H9 (cell line): ENCODE results near the gene IDE. TPM values are rescaled to one million over a fixed set of nuclear protein-coding genes. Genes with fewer than 3 reads are reported as not detected.

Experiments used
- DNase-seq: peaks from one replicate; pipeline ENCODE4 v3.0.0-alpha.2; 2017
- H2AFZ ChIP-seq: one replicate; pipeline ENCODE4 v1.6.1; 2013; ENCODE audit warnings: mild to moderate bottlenecking, low read length, control low read depth, moderate library complexity
- H2AK5ac ChIP-seq: 2 replicates; pipeline ENCODE4 v1.6.1; 2013; ENCODE audit warnings: low read length, control low read depth, mixed read lengths; ENCODE audit not compliant: insufficient read length
- H2BK120ac ChIP-seq: one replicate; pipeline ENCODE4 v1.6.1; 2013; ENCODE audit warnings: low read depth, mild to moderate bottlenecking, low read length, control low read depth, inconsistent platforms; ENCODE audit not compliant: poor library complexity, severe bottlenecking
- H2BK12ac ChIP-seq: 2 replicates; pipeline ENCODE4 v1.6.1; 2013; ENCODE audit warnings: low read length, control low read depth, mixed read lengths, low read depth; ENCODE audit not compliant: insufficient read length
- H2BK15ac ChIP-seq: 2 replicates; pipeline ENCODE4 v1.6.1; 2013; ENCODE audit warnings: low read depth, low read length, control low read depth
- H2BK20ac ChIP-seq: one replicate; pipeline ENCODE4 v1.6.1; 2013; ENCODE audit warnings: low read depth, mild to moderate bottlenecking, low read length, control low read depth, inconsistent platforms; ENCODE audit not compliant: poor library complexity, severe bottlenecking
- H2BK5ac ChIP-seq: 2 replicates; pipeline ENCODE4 v1.6.1; 2013; ENCODE audit warnings: low read length, control low read depth, mixed read lengths; ENCODE audit not compliant: insufficient read length
- H3K14ac ChIP-seq: 2 replicates; pipeline ENCODE4 v1.6.1; 2013; ENCODE audit warnings: low read length, control low read depth; ENCODE audit not compliant: insufficient read depth
- H3K18ac ChIP-seq: 2 replicates; pipeline ENCODE4 v1.6.1; 2013; ENCODE audit warnings: low read depth, mild to moderate bottlenecking, mixed read lengths, low read length, control low read depth; ENCODE audit not compliant: insufficient read length
- H3K23ac ChIP-seq: 2 replicates; pipeline ENCODE4 v1.6.1; 2013; ENCODE audit warnings: low read length, control low read depth, mixed read lengths, low read depth; ENCODE audit not compliant: insufficient read length
- H3K23me2 ChIP-seq: 2 replicates; pipeline ENCODE4 v1.6.1; 2013; ENCODE audit warnings: low read depth, mild to moderate bottlenecking, mixed read lengths, low read length, control low read depth; ENCODE audit not compliant: insufficient read length, poor library complexity, severe bottlenecking
- H3K27ac ChIP-seq: 2 replicates; pipeline ENCODE4 v1.5.1; 2013; ENCODE audit warnings: low read length, control low read depth, mixed read lengths, low read depth; ENCODE audit not compliant: insufficient read length
- H3K27me3 ChIP-seq: 2 replicates; pipeline ENCODE4 v1.6.1; 2013; ENCODE audit warnings: low read length, control low read depth, inconsistent platforms; ENCODE audit not compliant: insufficient read depth
- H3K4ac ChIP-seq: 2 replicates; pipeline ENCODE4 v1.6.1; 2013; ENCODE audit warnings: low read depth, mild to moderate bottlenecking, control low read depth, inconsistent platforms, low read length, moderate library complexity
- H3K4me1 ChIP-seq: 2 replicates; pipeline ENCODE4 v1.6.1; 2013; ENCODE audit warnings: low read length, control low read depth, inconsistent platforms; ENCODE audit not compliant: insufficient read depth
- H3K4me2 ChIP-seq: 2 replicates; pipeline ENCODE4 v1.6.1; 2013; ENCODE audit warnings: low read length, control low read depth, mixed read lengths; ENCODE audit not compliant: insufficient read length, insufficient read depth
- H3K56ac ChIP-seq: 2 replicates; pipeline ENCODE4 v1.6.1; 2013; ENCODE audit warnings: low read depth, mild to moderate bottlenecking, mixed read lengths, low read length, control low read depth; ENCODE audit not compliant: insufficient read length
- H3K79me1 ChIP-seq: 2 replicates; pipeline ENCODE4 v1.6.1; 2013; ENCODE audit warnings: low read depth, mild to moderate bottlenecking, moderate library complexity, low read length, control low read depth, inconsistent platforms; ENCODE audit not compliant: insufficient read depth, poor library complexity, severe bottlenecking
- H3K79me2 ChIP-seq: 2 replicates; pipeline ENCODE4 v1.6.1; 2013; ENCODE audit warnings: low read length, control low read depth, inconsistent platforms; ENCODE audit not compliant: insufficient read depth
- H3K9ac ChIP-seq: 2 replicates; pipeline ENCODE4 v1.6.1; 2013; ENCODE audit warnings: low read length, control low read depth, mixed read lengths; ENCODE audit not compliant: insufficient read length; ENCODE audit errors: extremely low read depth
- H3K9me3 ChIP-seq: one replicate; pipeline ENCODE4 v1.6.1; 2013; ENCODE audit warnings: low read depth, low read length, inconsistent platforms; ENCODE audit not compliant: control insufficient read depth
- H3T11ph ChIP-seq: one replicate; pipeline ENCODE4 v1.6.1; 2013; ENCODE audit warnings: mild to moderate bottlenecking, low read length, control low read depth, inconsistent platforms
- H4K20me1 ChIP-seq: one replicate; pipeline ENCODE4 v1.6.1; 2013; ENCODE audit not compliant: control insufficient read depth, insufficient read length, insufficient read depth
- H4K5ac ChIP-seq: 2 replicates; pipeline ENCODE4 v1.6.1; 2013; ENCODE audit warnings: low read depth, mild to moderate bottlenecking, mixed read lengths, low read length, control low read depth; ENCODE audit not compliant: insufficient read length
- H4K8ac ChIP-seq: replicated peaks from 2 replicates; pipeline ENCODE4 v1.6.1; 2013; ENCODE audit warnings: low read length, control low read depth, mixed read lengths, low read depth; ENCODE audit not compliant: insufficient read length
- H4K91ac ChIP-seq: 2 replicates; pipeline ENCODE4 v1.6.1; 2013; ENCODE audit warnings: low read depth, mild to moderate bottlenecking, moderate library complexity, mixed read lengths, low read length, control low read depth; ENCODE audit not compliant: insufficient read length
- H3K27ac Mint-ChIP-seq, 3 experiments: 2 replicates in 2 of 3; 3 replicates in 1 of 3; pipeline ENCODE4 v1.8.0; 2020 to 2021; ENCODE audit warnings: mixed read lengths in 3 of 3, mild to moderate bottlenecking in 1 of 3, moderate library complexity in 1 of 3
- H3K27me3 Mint-ChIP-seq: 2 replicates; pipeline ENCODE4 v1.8.0; 2021; ENCODE audit warnings: low read depth, mild to moderate bottlenecking, moderate library complexity, mixed read lengths
- H3K36me3 Mint-ChIP-seq, 3 experiments: 2 replicates in 2 of 3; 3 replicates in 1 of 3; pipeline ENCODE4 v1.8.0; 2020 to 2021; ENCODE audit warnings: low read depth in 3 of 3, mixed read lengths in 3 of 3; ENCODE audit not compliant: insufficient read depth in 1 of 3
- H3K4me1 Mint-ChIP-seq, 2 experiments: 2 replicates each; pipeline ENCODE4 v1.8.0; 2020; ENCODE audit warnings: mixed read lengths in 2 of 2
- H3K4me3 Mint-ChIP-seq, 2 experiments: 2 replicates in 1 of 2; 3 replicates in 1 of 2; pipeline ENCODE4 v1.8.0; 2020 to 2021; ENCODE audit warnings: mild to moderate bottlenecking in 2 of 2, mixed read lengths in 2 of 2, moderate library complexity in 1 of 2
- H3K9me3 Mint-ChIP-seq, 2 experiments: 2 replicates in 1 of 2; 3 replicates in 1 of 2; pipeline ENCODE4 v1.8.0; 2020; ENCODE audit warnings: mild to moderate bottlenecking in 2 of 2, mixed read lengths in 2 of 2, moderate library complexity in 1 of 2
- CTCF ChIP-seq: fragments of 200-600 bp; sonication (generic); conservative IDR thresholded peaks from 3 replicates; pipeline ENCODE4 v1.8.0; 2021; ENCODE audit warnings: antibody characterized with exemption, mild to moderate bottlenecking
- WGBS: extraction: QIAGEN DNeasy Blood & Tissue Kit; methylation state at CpG from one replicate; pipeline ENCODE4 v1.1.7; 2013; ENCODE audit warnings: missing lambda C conversion rate, low lambda C conversion rate, mixed read lengths; ENCODE audit not compliant: insufficient read length; ENCODE audit errors: extremely low coverage; 5-methylcytosine and 5-hydroxymethylcytosine counted together
- total RNA-seq: library from RNA; stranded (reverse); gene quantifications from 2 replicates; pipeline ENCODE4 v1.2.1, GENCODE V29; 2021

The IDE gene
- total RNA-seq, 1 experiment from 2014 or later: 48.9 TPM

- H3K14ac ChIP-seq: no peak overlapping the region
- no peaks in the 10 kb centered on the region for H3K23me2 ChIP-seq
- H3K4me1 ChIP-seq: no peaks in the 10 kb centered on the region
Observed at GRCh38 chr10:92440578-92440977, 133.3 kb downstream of the IDE start.

More at GRCh38 chr10:92440578-92440977, 133.3 kb downstream of the IDE start:
- Mint-ChIP-seq H3K27ac (no peak overlapping the region), H3K36me3 (no peaks in the 10 kb centered on the region), H3K4me1 (peaks cover 0 to 4% of the 10 kb centered on the region in 2 experiments; a peak in 2 of 4 replicates), H3K27me3 (no peaks in the 10 kb centered on the region), H3K4me3 (no peak overlapping the region), H3K9me3 (no peaks in the 10 kb centered on the region)
- no peak overlapping the region for H3K9ac ChIP-seq
- 100% methylated on average over 3 of the region's 5 CpGs for WGBS
- no peak overlapping the region for H2AK5ac ChIP-seq
- H2BK20ac ChIP-seq: no peak overlapping the region
- H2BK120ac ChIP-seq: no peak overlapping the region
- H3K79me2 ChIP-seq: no peaks in the 10 kb centered on the region
- no peaks in the 10 kb centered on the region for H3K79me1 ChIP-seq
- no peak overlapping the region for H4K8ac ChIP-seq
- no peak overlapping the region for H2BK12ac ChIP-seq
- H4K5ac ChIP-seq: no peak overlapping the region
- no peak overlapping the region for H2BK5ac ChIP-seq
- no peak overlapping the region for H2BK15ac ChIP-seq
- no peak overlapping the region for H3T11ph ChIP-seq
- H3K4ac ChIP-seq: no peak overlapping the region
- no peak overlapping the region for H3K27ac ChIP-seq
- no peak overlapping the region for H2AFZ ChIP-seq
- no peak overlapping the region for H3K23ac ChIP-seq
- H3K27me3 ChIP-seq: no peaks in the 10 kb centered on the region
- no peak overlapping the region for H3K4me2 ChIP-seq
- no peaks in the 10 kb centered on the region for H3K9me3 ChIP-seq
- DNase-seq: no peak
- H4K91ac ChIP-seq: no peak overlapping the region
- no peaks in the 10 kb centered on the region for H4K20me1 ChIP-seq
- no peak overlapping the region for H3K56ac ChIP-seq
- no peak for TF ChIP-seq CTCF
- H3K18ac ChIP-seq: no peak overlapping the region
